Hepatocyte (in vitro differentiated cells): ENCODE measurements around the gene GNA14.

Source experiments
- EZH2 ChIP-seq: fragments of 200-600 bp; sonication (generic); IDR thresholded peaks from 2 replicates; pipeline ENCODE4 v1.6.1; 2016; ENCODE audit warnings: antibody characterized with exemption, mild to moderate bottlenecking, borderline replicate concordance
- EZH2phosphoT487 ChIP-seq: fragments of 200-600 bp; sonication (generic); IDR thresholded peaks from one replicate; pipeline ENCODE4 v1.6.1; 2018; ENCODE audit warnings: antibody characterized with exemption, mild to moderate bottlenecking, low read depth, moderate library complexity; ENCODE audit not compliant: unreplicated experiment, severe bottlenecking
- TF ChIP-seq, protein P1 (sequence below): fragments of 200-600 bp; sonication (generic); IDR thresholded peaks from 2 replicates; pipeline ENCODE4 v1.5.1; 2016; ENCODE audit warnings: antibody characterized with exemption, mild to moderate bottlenecking; ENCODE audit not compliant: poor library complexity

DNA sequence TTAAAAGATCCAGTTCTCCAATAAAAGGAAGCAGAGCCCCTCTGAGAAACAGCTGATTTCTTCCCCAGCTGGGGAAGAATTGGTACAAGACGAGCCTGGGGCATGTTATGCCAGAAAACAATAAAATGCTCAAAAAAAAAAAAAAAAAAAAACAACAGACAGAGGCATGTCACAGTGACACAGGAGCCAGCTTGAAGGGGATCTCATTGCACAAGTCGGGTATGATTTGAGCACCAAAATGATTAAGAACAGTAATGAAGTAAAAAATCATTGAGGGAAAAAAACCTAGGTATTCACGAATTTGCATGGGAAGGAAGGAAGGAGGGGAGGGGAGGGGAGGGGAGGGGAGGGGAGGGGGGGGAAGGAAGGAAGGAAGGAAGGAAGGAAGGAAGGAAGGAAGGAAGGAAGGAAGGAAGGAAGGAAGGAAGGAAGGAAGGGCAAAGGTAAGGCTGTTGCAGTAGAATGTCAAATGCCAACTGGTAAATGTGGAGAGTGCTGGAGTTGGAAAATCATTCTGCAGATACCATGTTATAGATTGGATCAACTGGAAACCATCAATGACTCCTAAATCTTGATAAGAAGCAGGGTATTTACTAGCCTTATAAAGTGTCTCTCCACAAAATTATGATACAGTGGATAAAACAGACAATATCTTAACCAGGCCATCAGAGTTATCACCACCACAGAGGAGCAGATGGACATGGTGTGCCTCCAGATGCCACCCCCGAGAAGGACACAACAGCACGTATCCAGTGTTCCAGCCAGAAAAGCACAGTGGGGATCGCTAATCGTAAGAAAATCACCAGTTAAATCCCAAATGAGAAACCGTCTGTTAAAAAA lies 7.2 kb downstream of the GNA14 start:
- TF ChIP-seq EZH2phosphoT487, result no peak
- TF ChIP-seq, protein P1, sequence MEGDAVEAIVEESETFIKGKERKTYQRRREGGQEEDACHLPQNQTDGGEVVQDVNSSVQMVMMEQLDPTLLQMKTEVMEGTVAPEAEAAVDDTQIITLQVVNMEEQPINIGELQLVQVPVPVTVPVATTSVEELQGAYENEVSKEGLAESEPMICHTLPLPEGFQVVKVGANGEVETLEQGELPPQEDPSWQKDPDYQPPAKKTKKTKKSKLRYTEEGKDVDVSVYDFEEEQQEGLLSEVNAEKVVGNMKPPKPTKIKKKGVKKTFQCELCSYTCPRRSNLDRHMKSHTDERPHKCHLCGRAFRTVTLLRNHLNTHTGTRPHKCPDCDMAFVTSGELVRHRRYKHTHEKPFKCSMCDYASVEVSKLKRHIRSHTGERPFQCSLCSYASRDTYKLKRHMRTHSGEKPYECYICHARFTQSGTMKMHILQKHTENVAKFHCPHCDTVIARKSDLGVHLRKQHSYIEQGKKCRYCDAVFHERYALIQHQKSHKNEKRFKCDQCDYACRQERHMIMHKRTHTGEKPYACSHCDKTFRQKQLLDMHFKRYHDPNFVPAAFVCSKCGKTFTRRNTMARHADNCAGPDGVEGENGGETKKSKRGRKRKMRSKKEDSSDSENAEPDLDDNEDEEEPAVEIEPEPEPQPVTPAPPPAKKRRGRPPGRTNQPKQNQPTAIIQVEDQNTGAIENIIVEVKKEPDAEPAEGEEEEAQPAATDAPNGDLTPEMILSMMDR, result no peak
- TF ChIP-seq EZH2, result no peak
